ENCODE data around the gene DDI1. TPM values are rescaled to one million over a fixed set of nuclear protein-coding genes. Genes with fewer than 3 reads are reported as not detected.

DDI1 gene
- total and polyA plus RNA-seq, 2 of the 4 experiments (the other 2 are of a cell fraction) = not detected

- H3K18ac ChIP-seq (ENCODE audit: low read depth, low read length) = peak overlapping the region; percentile 98
- no peak overlapping the region for H3K4me2 ChIP-seq (ENCODE audit: low read depth, low read length)
- peak overlapping the region; percentile 44; the same call in 1 of the 2 replicates for H3K4ac ChIP-seq (ENCODE audit: low read depth, low read length)
- H4K8ac ChIP-seq (ENCODE audit: low read depth in 2 of 2, low read length in 2 of 2) = peak overlapping the region; percentile 53 to 91; a peak in 1 of 4 replicates
- peak overlapping the region; percentile 26; the same call in 1 of the 2 replicates for H4K5ac ChIP-seq (ENCODE audit: low read depth, low read length)
- H2AK5ac ChIP-seq (ENCODE audit: low read depth, low read length) = no peak overlapping the region
- H3K27me3 ChIP-seq (ENCODE audit: control insufficient read depth, insufficient read depth, low read length) = no peaks in the 10 kb centered on the region
- H3K23ac ChIP-seq (ENCODE audit: low read depth, low read length) = no peak overlapping the region
- no peak overlapping the region for H3K4me3 ChIP-seq (ENCODE audit: insufficient read depth, low read depth, low read length)
- in situ Hi-C loops (cut with MboI; ENCODE audit: low sequenced_read_pairs) (no loop called here), dilution Hi-C loops (cut with HindIII; ENCODE audit: low sequenced_read_pairs, unreplicated experiment) (no loop called here), intact Hi-C loops (cut with micrococcal nuclease) (no loop called here)
- no peak for TF ChIP-seq MAFK (IDR thresholded peaks at IDR 0.05; ENCODE audit: low read depth, low read length)
- no peak for TF ChIP-seq RCOR1 (IDR thresholded peaks at IDR 0.05; ENCODE audit: insufficient replicate concordance, low read length)
- no peak for TF ChIP-seq CTCF (conservative IDR thresholded peaks at IDR 0.05; ENCODE audit: low read depth, low read length)
- H3K4me1 ChIP-seq (ENCODE audit: control insufficient read depth, insufficient read depth, low read length) = peaks cover 4% of the 10 kb centered on the region
- ATAC-seq (ENCODE audit: low read depth) (no peak), DNase-seq (peak; percentile 4)
- peak overlapping the region; percentile 87 for H2BK5ac ChIP-seq (ENCODE audit: low read depth, low read length, poor library complexity, severe bottlenecking)
- POLR2A ChIA-PET (ENCODE audit: unreplicated experiment) = interaction anchor here (0.6 kb wide), 1 partner anchor 407 kb away, joined by 3 read pairs; no protein-coding TSS in a partner anchor
- H3K27ac ChIP-seq (ENCODE audit: insufficient read depth, low read length) = peak overlapping the region; percentile 100; the same call in 1 of the 2 replicates
- no peak overlapping the region; the same call in 1 of the 2 replicates for H3K56ac ChIP-seq (ENCODE audit: extremely low read depth, insufficient read depth, low read length)
- CTCF ChIA-PET = interaction anchor here (0.5 to 0.9 kb wide), 2 partner anchors 60 to 128 kb away, joined by 4 read pairs; no protein-coding TSS in a partner anchor
- H2BK15ac ChIP-seq (ENCODE audit: low read depth, low read length) = 0 out of 3 replicates have a peak overlapping the region, but pooled peaks have one; percentile 97
- H3K9ac ChIP-seq (ENCODE audit: low read depth, low read length) = no peak overlapping the region
- no peak overlapping the region for H3K14ac ChIP-seq (replicated peaks; ENCODE audit: low read depth, low read length)
- H2BK20ac ChIP-seq (ENCODE audit: low read depth, low read length) = no peak overlapping the region; the same call in 1 of the 2 replicates
- no peaks in the 10 kb centered on the region for H3K9me1 ChIP-seq (ENCODE audit: insufficient read depth, low read length)
- H4K91ac ChIP-seq (ENCODE audit: insufficient read depth, low read depth, low read length) = peak overlapping the region; percentile 95; the same call in 1 of the 2 replicates
- H2BK120ac ChIP-seq (ENCODE audit: low read depth, low read length) = peak overlapping the region; percentile 99
- WGBS, 2 experiments (ENCODE audit: extremely low coverage in 2 of 2, insufficient read length in 1 of 2) = no CpG with 5 or more reads among the region's 1 CpG
- BruUV-seq (replicated peaks) = no TSS peak
- H3K79me1 ChIP-seq (ENCODE audit: low read depth in 1 of 2, low read length in 2 of 2) = no peaks in the 10 kb centered on the region
- H4K20me1 ChIP-seq (ENCODE audit: insufficient read depth, low read length) = no peaks in the 10 kb centered on the region
- H3K9me3 ChIP-seq (ENCODE audit: control insufficient read depth, insufficient read depth, low read length) = no peaks in the 10 kb centered on the region
- no peak overlapping the region for H2AFZ ChIP-seq (replicated peaks; ENCODE audit: low read length, poor library complexity)
- no peak overlapping the region for H2AK9ac ChIP-seq (replicated peaks; ENCODE audit: low read depth, low read length, poor library complexity)
- no peaks in the 10 kb centered on the region for H3K36me3 ChIP-seq (ENCODE audit: control insufficient read depth, insufficient read depth, low read length)
Observed at GRCh38 chr11:104033561-104033960, 2.9 kb upstream of the DDI1 start.

Measured in IMR-90 (cell line).